HepG2 (cell line): ENCODE data around the gene CHID1. TPM values are rescaled to one million over a fixed set of nuclear protein-coding genes. Genes with fewer than 3 reads are reported as not detected.

Experiments
- AGO2 ChIP-seq: fragments of 200-400 bp; formaldehyde crosslinking; optimal IDR thresholded peaks from 2 replicates; pipeline ENCODE3; 2017; ENCODE audit warnings: mild to moderate bottlenecking, low read depth, low read length, moderate library complexity
- ELF3 ChIP-seq: IDR thresholded peaks from 2 replicates; pipeline ENCODE4 v1.6.1; 2016; ENCODE audit warnings: missing genetic modification reagents, missing compliant biosample characterization
- EP300 ChIP-seq, 3 experiments: sonication (generic) in 1 of 3; formaldehyde crosslinking in 1 of 3; IDR thresholded peaks; 2 replicates each; pipeline versions ENCODE4 v1.5.1 to v1.6.1; 2011 to 2020; ENCODE audit warnings: low read depth in 2 of 3, low read length in 2 of 3, borderline replicate concordance in 1 of 3, improper control_type of control experiment in 1 of 3, mild to moderate bottlenecking in 1 of 3, missing genetic modification reagents in 1 of 3, moderate library complexity in 1 of 3
- HNRNPUL1 ChIP-seq: fragments of 200-400 bp; formaldehyde crosslinking; IDR thresholded peaks from 2 replicates; pipeline ENCODE4 v1.6.1; 2017; ENCODE audit warnings: low read depth, mild to moderate bottlenecking, low read length, moderate library complexity
- KLF16 ChIP-seq, 2 experiments: sonication (generic) in 1 of 2; formaldehyde crosslinking in 1 of 2; IDR thresholded peaks; 2 replicates each; pipeline versions ENCODE4 v1.6.1 to v1.8.0; 2016 to 2023; ENCODE audit warnings: missing genetic modification reagents in 2 of 2, missing compliant biosample characterization in 1 of 2
- LRRFIP1 ChIP-seq: sonication (generic); formaldehyde crosslinking; conservative IDR thresholded peaks from 2 replicates; pipeline ENCODE4 v1.4.0; 2020; ENCODE audit warnings: missing genetic modification reagents
- MEF2D ChIP-seq: sonication (generic); formaldehyde crosslinking; IDR thresholded peaks from 2 replicates; pipeline ENCODE4 v1.5.1; 2020; ENCODE audit warnings: mild to moderate bottlenecking, missing genetic modification reagents
- NCOR1 ChIP-seq: fragments of 200-600 bp; sonication (generic); IDR thresholded peaks from 2 replicates; pipeline ENCODE4 v1.7.0; 2017; ENCODE audit warnings: antibody characterized with exemption, low read length, borderline replicate concordance
- PITX1 ChIP-seq: sonication (generic); formaldehyde crosslinking; IDR thresholded peaks from 2 replicates; pipeline ENCODE4 v1.5.1; 2020; ENCODE audit warnings: mild to moderate bottlenecking, missing genetic modification reagents
- SAFB2 ChIP-seq: sonication (generic); formaldehyde crosslinking; IDR thresholded peaks from 2 replicates; pipeline ENCODE4 v1.5.1; 2020; ENCODE audit warnings: missing genetic modification reagents, low read depth, mild to moderate bottlenecking, borderline replicate concordance
- SIN3B ChIP-seq: fragments of 150-350 bp; IDR thresholded peaks from 2 replicates; pipeline ENCODE4 v1.6.1; 2014; ENCODE audit warnings: low read length
- SRSF4 ChIP-seq: fragments of 200-400 bp; formaldehyde crosslinking; IDR thresholded peaks from one replicate; pipeline ENCODE4 v1.6.1; 2018; ENCODE audit warnings: mild to moderate bottlenecking, low read depth, low read length, moderate library complexity; ENCODE audit not compliant: poor library complexity, severe bottlenecking
- TSC22D2 ChIP-seq: sonication (generic); formaldehyde crosslinking; IDR thresholded peaks from 2 replicates; pipeline ENCODE4 v1.5.1; 2020; ENCODE audit warnings: missing genetic modification reagents, mild to moderate bottlenecking, borderline replicate concordance
- ZBTB38 ChIP-seq: sonication (generic); formaldehyde crosslinking; IDR thresholded peaks from 2 replicates; pipeline ENCODE4 v1.5.1; 2020; ENCODE audit warnings: mild to moderate bottlenecking, missing genetic modification reagents
- ZNF20 ChIP-seq: sonication (generic); formaldehyde crosslinking; IDR thresholded peaks from 2 replicates; pipeline ENCODE4 v1.4.0; 2020; ENCODE audit warnings: mild to moderate bottlenecking, moderate library complexity, missing genetic modification reagents
- ZNF556 ChIP-seq: sonication (generic); formaldehyde crosslinking; IDR thresholded peaks from 2 replicates; pipeline ENCODE4 v1.4.0; 2020; ENCODE audit warnings: mild to moderate bottlenecking, missing genetic modification reagents, borderline replicate concordance
- ZNF558 ChIP-seq: sonication (generic); formaldehyde crosslinking; IDR thresholded peaks from 2 replicates; pipeline ENCODE4 v1.9.0; 2022; ENCODE audit warnings: mild to moderate bottlenecking, missing genetic modification reagents, borderline replicate concordance
- ZNF605 ChIP-seq: sonication (generic); formaldehyde crosslinking; IDR thresholded peaks from 2 replicates; pipeline ENCODE4 v1.8.0; 2022; ENCODE audit warnings: mild to moderate bottlenecking, missing genetic modification reagents
- ZNF781 ChIP-seq: sonication (generic); formaldehyde crosslinking; IDR thresholded peaks from 2 replicates; pipeline ENCODE4 v1.5.1; 2020; ENCODE audit warnings: borderline replicate concordance, mild to moderate bottlenecking, missing genetic modification reagents; ENCODE audit errors: not compliant biosample characterization
- ZNF792 ChIP-seq: IDR thresholded peaks from 2 replicates; pipeline ENCODE4 v1.6.1; 2016
- polyA plus RNA-seq, 8 experiments: library from polyadenylated mRNA; depleted of rRNA in 3 of 8; stranded (reverse) in 7 of 8; unstranded in 1 of 8; fragments of >200 nt; fragmentation: Illumina TruSeq in 4 of 8; extraction: Trizol in 4 of 8; gene quantifications; 2 replicates each; pipeline versions ENCODE4 v1.2.1 to v1.2.3, GENCODE V29; 2011 to 2016; ENCODE audit warnings: low read depth in 4 of 8, missing spikeins in 1 of 8, mixed read lengths in 1 of 8; ENCODE audit not compliant: insufficient read depth in 1 of 8
- total RNA-seq, 5 experiments: library from RNA; depleted of rRNA; stranded (reverse); fragments of >200 nt; fragmentation: Illumina TruSeq; extraction: Trizol; gene quantifications; 2 replicates each; pipeline ENCODE4 v1.2.3, GENCODE V29; 2016; ENCODE audit warnings: low read depth in 1 of 5
- TF ChIP-seq, protein P1 (sequence below): sonication (generic); formaldehyde crosslinking; IDR thresholded peaks from 2 replicates; pipeline ENCODE4 v1.9.0; 2021; ENCODE audit warnings: missing genetic modification reagents, mild to moderate bottlenecking, borderline replicate concordance
- TF ChIP-seq, protein P2 (sequence below): sonication (generic); formaldehyde crosslinking; conservative IDR thresholded peaks from 2 replicates; pipeline ENCODE4 v1.8.1; 2023; ENCODE audit warnings: missing genetic modification reagents

Gene CHID1
- total and polyA plus RNA-seq, 2 of the 13 experiments (the other 11 are each of a cell fraction or from before 2014, with no cell fraction given) = 65.1 to 93.6 TPM

- no peak for TF ChIP-seq EP300 (IDR thresholded peaks at IDR 0.05; ENCODE audit: low read depth in 2 of 2, low read length in 2 of 2)
- no peak for TF ChIP-seq EP300 (CRISPR knock-in tag; IDR thresholded peaks at IDR 0.05; ENCODE audit: borderline replicate concordance)
- TF ChIP-seq ZNF792 (CRISPR knock-in tag) = no peak
- TF ChIP-seq ELF3 (CRISPR knock-in tag) = 0 out of 2 replicates have a peak, but pooled peaks have one; percentile 31
- TF ChIP-seq ZNF20 = no peak
- TF ChIP-seq MEF2D (CRISPR knock-in tag) = no peak
- TF ChIP-seq HNRNPUL1 = no peak
- TF ChIP-seq SRSF4 = no peak
- peak; percentile 90; the same call in 1 of the 2 replicates for TF ChIP-seq SAFB2 (CRISPR knock-in tag)
- no peak for TF ChIP-seq ZNF781 (CRISPR knock-in tag)
- TF ChIP-seq, protein P1, sequence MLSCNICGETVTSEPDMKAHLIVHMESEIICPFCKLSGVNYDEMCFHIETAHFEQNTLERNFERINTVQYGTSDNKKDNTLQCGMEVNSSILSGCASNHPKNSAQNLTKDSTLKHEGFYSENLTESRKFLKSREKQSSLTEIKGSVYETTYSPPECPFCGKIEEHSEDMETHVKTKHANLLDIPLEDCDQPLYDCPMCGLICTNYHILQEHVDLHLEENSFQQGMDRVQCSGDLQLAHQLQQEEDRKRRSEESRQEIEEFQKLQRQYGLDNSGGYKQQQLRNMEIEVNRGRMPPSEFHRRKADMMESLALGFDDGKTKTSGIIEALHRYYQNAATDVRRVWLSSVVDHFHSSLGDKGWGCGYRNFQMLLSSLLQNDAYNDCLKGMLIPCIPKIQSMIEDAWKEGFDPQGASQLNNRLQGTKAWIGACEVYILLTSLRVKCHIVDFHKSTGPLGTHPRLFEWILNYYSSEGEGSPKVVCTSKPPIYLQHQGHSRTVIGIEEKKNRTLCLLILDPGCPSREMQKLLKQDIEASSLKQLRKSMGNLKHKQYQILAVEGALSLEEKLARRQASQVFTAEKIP (CRISPR knock-in tag) = no peak
- no peak for TF ChIP-seq KLF16 (CRISPR knock-in tag; IDR thresholded peaks at IDR 0.05)
- TF ChIP-seq ZNF558 (CRISPR knock-in tag) = peak; percentile 66; the same call in 1 of the 2 replicates
- TF ChIP-seq, protein P2, sequence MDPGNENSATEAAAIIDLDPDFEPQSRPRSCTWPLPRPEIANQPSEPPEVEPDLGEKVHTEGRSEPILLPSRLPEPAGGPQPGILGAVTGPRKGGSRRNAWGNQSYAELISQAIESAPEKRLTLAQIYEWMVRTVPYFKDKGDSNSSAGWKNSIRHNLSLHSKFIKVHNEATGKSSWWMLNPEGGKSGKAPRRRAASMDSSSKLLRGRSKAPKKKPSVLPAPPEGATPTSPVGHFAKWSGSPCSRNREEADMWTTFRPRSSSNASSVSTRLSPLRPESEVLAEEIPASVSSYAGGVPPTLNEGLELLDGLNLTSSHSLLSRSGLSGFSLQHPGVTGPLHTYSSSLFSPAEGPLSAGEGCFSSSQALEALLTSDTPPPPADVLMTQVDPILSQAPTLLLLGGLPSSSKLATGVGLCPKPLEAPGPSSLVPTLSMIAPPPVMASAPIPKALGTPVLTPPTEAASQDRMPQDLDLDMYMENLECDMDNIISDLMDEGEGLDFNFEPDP = no peak
- no peak for TF ChIP-seq TSC22D2 (CRISPR knock-in tag)
- no peak for TF ChIP-seq ZNF605
- TF ChIP-seq ZBTB38 (CRISPR knock-in tag) = no peak
- TF ChIP-seq ZNF556 (CRISPR knock-in tag) = no peak
- TF ChIP-seq PITX1 (CRISPR knock-in tag) = no peak
- TF ChIP-seq LRRFIP1 (CRISPR knock-in tag) = no peak
- peak; percentile 12 for TF ChIP-seq AGO2
- TF ChIP-seq NCOR1 = no peak
- TF ChIP-seq SIN3B = no peak
Observed at GRCh38 chr11:925496-926301, 15.1 kb upstream of the CHID1 start, which contains the start of gene AP2A2 (continued).
